HUES64 (cell line): ENCODE measurements around the gene ZNF385B.

ENCODE experiments used
- H3K27ac ChIP-seq: 2 replicates; pipeline ENCODE4 v1.7.0; 2013; ENCODE audit warnings: low read depth, low read length, inconsistent platforms
- H3K27me3 ChIP-seq: 2 replicates; pipeline ENCODE4 v1.6.1; 2013; ENCODE audit warnings: mild to moderate bottlenecking, low read length; ENCODE audit not compliant: insufficient read depth
- H3K36me3 ChIP-seq: 2 replicates; pipeline ENCODE4 v1.6.1; 2013; ENCODE audit warnings: mild to moderate bottlenecking, low read length; ENCODE audit not compliant: insufficient read depth
- H3K4me1 ChIP-seq: 2 replicates; pipeline ENCODE4 v1.6.1; 2013; ENCODE audit warnings: mild to moderate bottlenecking, low read length, moderate library complexity; ENCODE audit not compliant: insufficient read depth
- H3K4me3 ChIP-seq: 2 replicates; pipeline ENCODE4 v1.5.1; 2013; ENCODE audit warnings: mild to moderate bottlenecking, low read length, moderate library complexity
- H3K9ac ChIP-seq: 2 replicates; pipeline ENCODE4 v1.6.1; 2013; ENCODE audit warnings: mild to moderate bottlenecking, low read depth, low read length
- H3K9me3 ChIP-seq: 2 replicates; pipeline ENCODE4 v1.6.1; 2013; ENCODE audit warnings: low read depth, low read length; ENCODE audit not compliant: insufficient read depth
- WGBS: fragments of 150-250, 120-280 bp; methylation state at CpG from one replicate; pipeline ENCODE4 v1.1.7; 2013; ENCODE audit warnings: missing lambda C conversion rate; 5-methylcytosine and 5-hydroxymethylcytosine counted together

The ZNF385B gene

GRCh38 chr2:179524809-179525339 lies 336.5 kb downstream of the ZNF385B start:
- WGBS = 88% methylated on average over 5 of the region's 5 CpGs
- Histone ChIP-seq H3K9me3 (no peaks in the 10 kb centered on the region), H3K4me3 (no peak overlapping the region), H3K4me1 (no peaks in the 10 kb centered on the region), H3K27ac (no peak overlapping the region), H3K27me3 (no peaks in the 10 kb centered on the region), H3K36me3 (no peaks in the 10 kb centered on the region), H3K9ac (no peak overlapping the region)

GRCh38 chr2:179521944-179522343 lies 339.5 kb downstream of the ZNF385B start:
- whole genome bisulfite sequencing = 100% methylated on average over 1 of the region's 1 CpG
- H3K4me3 ChIP-seq = no peak overlapping the region
- no peaks in the 10 kb centered on the region for H3K9me3 ChIP-seq
- no peaks in the 10 kb centered on the region for H3K27me3 ChIP-seq
- no peak overlapping the region for H3K9ac ChIP-seq
- H3K27ac ChIP-seq = no peak overlapping the region
- H3K4me1 ChIP-seq = peaks cover 6% of the 10 kb centered on the region
- no peaks in the 10 kb centered on the region for H3K36me3 ChIP-seq

- no peak overlapping the region for H3K4me3 ChIP-seq
- H3K36me3 ChIP-seq = no peaks in the 10 kb centered on the region
- peaks cover 9% of the 10 kb centered on the region for H3K4me1 ChIP-seq
- H3K27me3 ChIP-seq = no peaks in the 10 kb centered on the region
- H3K9ac ChIP-seq = no peak overlapping the region
- no peaks in the 10 kb centered on the region for H3K9me3 ChIP-seq
- H3K27ac ChIP-seq = no peak overlapping the region
- WGBS = 97% methylated on average over 4 of the region's 4 CpGs
Observed at GRCh38 chr2:179518830-179519229, 342.6 kb downstream of the ZNF385B start.

GRCh38 chr2:179513181-179513580 lies 348.2 kb downstream of the ZNF385B start:
- Histone ChIP-seq H3K27ac (no peak overlapping the region), H3K4me3 (no peak overlapping the region), H3K9me3 (no peaks in the 10 kb centered on the region), H3K36me3 (no peaks in the 10 kb centered on the region), H3K4me1 (peaks cover 9% of the 10 kb centered on the region), H3K27me3 (no peaks in the 10 kb centered on the region), H3K9ac (no peak overlapping the region)
- WGBS = 100% methylated on average over 1 of the region's 1 CpG

- no peak overlapping the region for H3K27ac ChIP-seq
- no peaks in the 10 kb centered on the region for H3K36me3 ChIP-seq
- 100% methylated on average over 1 of the region's 1 CpG for WGBS
Observed at GRCh38 chr2:179512281-179513035, 349.0 kb downstream of the ZNF385B start.

GRCh38 chr2:179511105-179511789 lies 350.2 kb downstream of the ZNF385B start:
- no peak overlapping the region for H3K27ac ChIP-seq
- no peaks in the 10 kb centered on the region for H3K9me3 ChIP-seq
- no peaks in the 10 kb centered on the region for H3K4me1 ChIP-seq
- WGBS = 59% methylated on average over 3 of the region's 4 CpGs
- no peaks in the 10 kb centered on the region for H3K27me3 ChIP-seq
- H3K36me3 ChIP-seq = no peaks in the 10 kb centered on the region
- no peak overlapping the region for H3K9ac ChIP-seq
- H3K4me3 ChIP-seq = no peak overlapping the region

More at GRCh38 chr2:179512281-179513035, 349.0 kb downstream of the ZNF385B start:
- no peaks in the 10 kb centered on the region for H3K27me3 ChIP-seq
- no peaks in the 10 kb centered on the region for H3K9me3 ChIP-seq
- H3K9ac ChIP-seq = no peak overlapping the region
- peaks cover 9% of the 10 kb centered on the region for H3K4me1 ChIP-seq
- no peak overlapping the region for H3K4me3 ChIP-seq

- no peaks in the 10 kb centered on the region for H3K9me3 ChIP-seq
- H3K36me3 ChIP-seq = no peaks in the 10 kb centered on the region
- H3K27me3 ChIP-seq = no peaks in the 10 kb centered on the region
- H3K9ac ChIP-seq = no peak overlapping the region
- H3K27ac ChIP-seq = no peak overlapping the region
- WGBS = 96% methylated on average over 4 of the region's 4 CpGs
- H3K4me1 ChIP-seq = no peaks in the 10 kb centered on the region
- H3K4me3 ChIP-seq = no peak overlapping the region
Observed at GRCh38 chr2:179495315-179495714, 366.1 kb downstream of the ZNF385B start.

GRCh38 chr2:179488563-179488962 lies 372.8 kb downstream of the ZNF385B start:
- Histone ChIP-seq H3K27me3 (no peaks in the 10 kb centered on the region), H3K4me3 (no peak overlapping the region), H3K27ac (no peak overlapping the region), H3K9ac (no peak overlapping the region), H3K4me1 (no peaks in the 10 kb centered on the region), H3K36me3 (no peaks in the 10 kb centered on the region), H3K9me3 (no peaks in the 10 kb centered on the region)
- WGBS = 83% methylated on average over 1 of the region's 2 CpGs

GRCh38 chr2:179487010-179487731 lies 374.2 kb downstream of the ZNF385B start:
- H3K27ac ChIP-seq = no peak overlapping the region
- WGBS = 84% methylated on average over 5 of the region's 5 CpGs

GRCh38 chr2:179483131-179483530 lies 378.3 kb downstream of the ZNF385B start:
- 93% methylated on average over 6 of the region's 6 CpGs for WGBS
- Histone ChIP-seq H3K27ac (no peak overlapping the region), H3K4me3 (no peak overlapping the region), H3K9ac (no peak overlapping the region), H3K27me3 (no peaks in the 10 kb centered on the region), H3K4me1 (no peaks in the 10 kb centered on the region), H3K36me3 (no peaks in the 10 kb centered on the region), H3K9me3 (no peaks in the 10 kb centered on the region)

More at GRCh38 chr2:179487010-179487731, 374.2 kb downstream of the ZNF385B start:
- no peak overlapping the region for H3K4me3 ChIP-seq
- no peaks in the 10 kb centered on the region for H3K27me3 ChIP-seq
- H3K36me3 ChIP-seq = no peaks in the 10 kb centered on the region
- H3K4me1 ChIP-seq = no peaks in the 10 kb centered on the region
- H3K9me3 ChIP-seq = no peaks in the 10 kb centered on the region
- no peak overlapping the region for H3K9ac ChIP-seq

GRCh38 chr2:179479947-179480346 lies 381.5 kb downstream of the ZNF385B start:
- WGBS = 83% methylated on average over 3 of the region's 3 CpGs
- H3K27me3 ChIP-seq = no peaks in the 10 kb centered on the region
- no peaks in the 10 kb centered on the region for H3K4me1 ChIP-seq
- no peak overlapping the region for H3K27ac ChIP-seq
- H3K9me3 ChIP-seq = no peaks in the 10 kb centered on the region
- H3K4me3 ChIP-seq = no peak overlapping the region
- H3K9ac ChIP-seq = no peak overlapping the region
- H3K36me3 ChIP-seq = no peaks in the 10 kb centered on the region
